ENCODE data around the gene CLGN.
"Not testable (repeated sequence)": the region's sequence is repeated elsewhere in the genome, so short reads cannot be mapped to it uniquely, and the experiment has no call there.

DNA sequence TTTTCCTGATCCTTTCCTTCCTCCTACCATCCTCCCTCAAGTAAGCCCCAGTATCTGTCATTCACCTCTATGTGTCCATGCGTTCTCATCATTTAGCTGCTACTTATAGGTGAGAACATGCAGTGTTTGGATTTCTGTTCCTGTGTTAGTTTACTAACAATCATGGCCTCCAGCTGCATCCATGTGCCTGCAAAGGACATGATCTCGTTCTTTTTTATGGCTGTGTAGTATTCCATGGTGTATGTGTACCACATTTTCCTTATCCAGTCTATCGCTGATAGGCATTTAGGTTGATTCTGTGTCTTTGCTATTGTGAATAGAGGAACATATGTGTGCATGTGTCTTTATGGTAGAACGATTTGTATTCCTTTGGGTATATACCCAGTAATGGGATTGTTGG is 16.9 kb upstream of the CLGN start:
- TF ChIP-seq ZFP3 (CRISPR knock-in tag; IDR thresholded peaks at IDR 0.05); TCF4 (CRISPR knock-in tag; IDR thresholded peaks at IDR 0.05; ENCODE audit: borderline replicate concordance); PATZ1 (CRISPR knock-in tag; IDR thresholded peaks at IDR 0.05; ENCODE audit: borderline replicate concordance); CREB5 (CRISPR knock-in tag; IDR thresholded peaks at IDR 0.05; ENCODE audit: low read depth); GLIS3 (CRISPR knock-in tag; IDR thresholded peaks at IDR 0.05); OSR1 (CRISPR knock-in tag; IDR thresholded peaks at IDR 0.05); ARNTL (CRISPR knock-in tag; IDR thresholded peaks at IDR 0.05; ENCODE audit: borderline replicate concordance, low read depth); ISL1 (CRISPR knock-in tag; IDR thresholded peaks at IDR 0.05); RARB (CRISPR knock-in tag; IDR thresholded peaks at IDR 0.05); ZFP30 (CRISPR knock-in tag; IDR thresholded peaks at IDR 0.05): not testable (repeated sequence)
- TF ChIP-seq, protein P1, sequence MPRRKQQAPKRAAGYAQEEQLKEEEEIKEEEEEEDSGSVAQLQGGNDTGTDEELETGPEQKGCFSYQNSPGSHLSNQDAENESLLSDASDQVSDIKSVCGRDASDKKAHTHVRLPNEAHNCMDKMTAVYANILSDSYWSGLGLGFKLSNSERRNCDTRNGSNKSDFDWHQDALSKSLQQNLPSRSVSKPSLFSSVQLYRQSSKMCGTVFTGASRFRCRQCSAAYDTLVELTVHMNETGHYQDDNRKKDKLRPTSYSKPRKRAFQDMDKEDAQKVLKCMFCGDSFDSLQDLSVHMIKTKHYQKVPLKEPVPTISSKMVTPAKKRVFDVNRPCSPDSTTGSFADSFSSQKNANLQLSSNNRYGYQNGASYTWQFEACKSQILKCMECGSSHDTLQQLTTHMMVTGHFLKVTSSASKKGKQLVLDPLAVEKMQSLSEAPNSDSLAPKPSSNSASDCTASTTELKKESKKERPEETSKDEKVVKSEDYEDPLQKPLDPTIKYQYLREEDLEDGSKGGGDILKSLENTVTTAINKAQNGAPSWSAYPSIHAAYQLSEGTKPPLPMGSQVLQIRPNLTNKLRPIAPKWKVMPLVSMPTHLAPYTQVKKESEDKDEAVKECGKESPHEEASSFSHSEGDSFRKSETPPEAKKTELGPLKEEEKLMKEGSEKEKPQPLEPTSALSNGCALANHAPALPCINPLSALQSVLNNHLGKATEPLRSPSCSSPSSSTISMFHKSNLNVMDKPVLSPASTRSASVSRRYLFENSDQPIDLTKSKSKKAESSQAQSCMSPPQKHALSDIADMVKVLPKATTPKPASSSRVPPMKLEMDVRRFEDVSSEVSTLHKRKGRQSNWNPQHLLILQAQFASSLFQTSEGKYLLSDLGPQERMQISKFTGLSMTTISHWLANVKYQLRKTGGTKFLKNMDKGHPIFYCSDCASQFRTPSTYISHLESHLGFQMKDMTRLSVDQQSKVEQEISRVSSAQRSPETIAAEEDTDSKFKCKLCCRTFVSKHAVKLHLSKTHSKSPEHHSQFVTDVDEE (CRISPR knock-in tag; IDR thresholded peaks at IDR 0.05) = not testable (repeated sequence)
